A549 (cell line): Measurements from ENCODE around the gene ZNF213. TPM values are rescaled to one million over a fixed set of nuclear protein-coding genes. Genes with fewer than 3 reads are reported as not detected.

Experiments used
- ATAC-seq, 2 experiments: fragments of 200-7000 bp in 1 of 2; fragments of >200 bp in 1 of 2; cut with Nextera tagmentation in 1 of 2; cut with Tn5 transposase in 1 of 2; 3 replicates each; pipeline versions ENCODE4 v1.8.0 to v1.9.1; 2018 to 2020; ENCODE audit warnings: mild to moderate bottlenecking in 1 of 2, moderate library complexity in 1 of 2
- CTCF ChIA-PET: fragments of 300-600 bp; sonication (Branson Sonifier 250); formaldehyde crosslinking; extraction: SDS; loops from one replicate; lab custom pipeline; 2021; ENCODE audit warnings: antibody characterized with exemption, inconsistent platforms; lab: Yijun Ruan, JAX
- POLR2A ChIA-PET: fragments of 350-600 bp; formaldehyde crosslinking; extraction: SDS; loops from one replicate; lab custom pipeline; 2021; ENCODE audit warnings: antibody characterized with exemption, inconsistent platforms; lab: Yijun Ruan, JAX
- DNase-seq, 2 experiments: peaks; one replicate each; pipeline versions ENCODE4 v3.0.0 to v3.0.0-alpha.2; 2011 to 2016; ENCODE audit warnings: low read depth in 1 of 2, low spot score in 1 of 2
- FAIRE-seq: peaks from 2 replicates; lab custom pipeline; 2011; peaks lifted over from hg19 to GRCh38; lab: Jason Lieb, UNC
- H3K27ac ChIP-seq, 2 experiments: fragments of >200 bp; sonication (Bioruptor Twin); formaldehyde crosslinking; 3 replicates each; pipeline ENCODE4 v1.5.1; 2016 to 2017
- H3K4me1 ChIP-seq: fragments of >200 bp; sonication (Bioruptor Twin); formaldehyde crosslinking; 3 replicates; pipeline ENCODE4 v1.6.1; 2016
- H3K4me2 ChIP-seq: fragments of >200 bp; sonication (Bioruptor Twin); formaldehyde crosslinking; 3 replicates; pipeline ENCODE4 v1.6.1; 2016
- H3K4me3 ChIP-seq: fragments of >200 bp; sonication (Bioruptor Twin); formaldehyde crosslinking; 3 replicates; pipeline ENCODE4 v1.5.1; 2016
- H3K9me3 ChIP-seq: fragments of >200 bp; sonication (Bioruptor Twin); formaldehyde crosslinking; 3 replicates; pipeline ENCODE4 v1.6.1; 2016
- CBX2 ChIP-seq: fragments of 200-600 bp; sonication (generic); IDR thresholded peaks from 2 replicates; pipeline ENCODE4 v1.6.1; 2016; ENCODE audit warnings: low read depth, mild to moderate bottlenecking, borderline replicate concordance
- CBX8 ChIP-seq: fragments of 200-600 bp; sonication (generic); IDR thresholded peaks from 2 replicates; pipeline ENCODE4 v1.6.1; 2016
- CEBPB ChIP-seq, 2 experiments: fragments of >200 bp in 1 of 2; sonication (Bioruptor Twin) in 1 of 2; formaldehyde crosslinking in 1 of 2; IDR thresholded peaks; 2 replicates each; pipeline ENCODE4 v1.6.1; 2012 to 2016
- CHD4 ChIP-seq: fragments of 200-600 bp; sonication (generic); IDR thresholded peaks from 2 replicates; pipeline ENCODE4 v1.6.1; 2016; ENCODE audit warnings: antibody characterized with exemption, mild to moderate bottlenecking, borderline replicate concordance
- CTCF ChIP-seq: fragments of >200 bp; sonication (Bioruptor Twin); formaldehyde crosslinking; IDR thresholded peaks from 3 replicates; pipeline ENCODE4 v1.5.1; 2016
- E2F6 ChIP-seq: IDR thresholded peaks from 2 replicates; pipeline ENCODE4 v1.6.1; 2012; ENCODE audit warnings: low read depth, borderline replicate concordance
- ELK1 ChIP-seq: fragments of 150-350 bp; IDR thresholded peaks from 2 replicates; pipeline ENCODE4 v1.6.1; 2014; ENCODE audit warnings: low read depth, mild to moderate bottlenecking, low read length
- FOSB ChIP-seq: fragments of 250-450 bp; sonication (Bioruptor Pico); IDR thresholded peaks from 2 replicates; pipeline ENCODE4 v1.5.0; 2020; ENCODE audit warnings: mild to moderate bottlenecking, moderate library complexity
- HDAC2 ChIP-seq: fragments of 200-600 bp; sonication (generic); IDR thresholded peaks from 2 replicates; pipeline ENCODE4 v1.6.1; 2016
- JUN ChIP-seq, 2 experiments: fragments of >200 bp; sonication (Bioruptor Twin); formaldehyde crosslinking; IDR thresholded peaks; 2 replicates in 1 of 2; 3 replicates in 1 of 2; pipeline ENCODE4 v1.6.1; 2016 to 2017
- KDM5A ChIP-seq: fragments of 200-600 bp; sonication (generic); IDR thresholded peaks from 2 replicates; pipeline ENCODE4 v1.6.1; 2016; ENCODE audit warnings: antibody characterized with exemption, mild to moderate bottlenecking
- MAFK ChIP-seq: fragments of 450-650 bp; IDR thresholded peaks from 2 replicates; pipeline ENCODE4 v1.6.1; 2014; ENCODE audit not compliant: partially characterized antibody
- MAZ ChIP-seq: fragments of 150-350 bp; IDR thresholded peaks from 2 replicates; pipeline ENCODE4 v1.6.1; 2014; ENCODE audit warnings: antibody characterized with exemption, low read depth, low read length, borderline replicate concordance
- MYC ChIP-seq: IDR thresholded peaks from 2 replicates; pipeline ENCODE4 v1.6.1; 2012; ENCODE audit warnings: mild to moderate bottlenecking, inconsistent platforms, low read length, improper control_type of control experiment, borderline replicate concordance
- NFE2L2 ChIP-seq: fragments of 150-350 bp; conservative IDR thresholded peaks from 2 replicates; pipeline ENCODE4 v1.6.1; 2014; ENCODE audit warnings: low read length
- RARB ChIP-seq: fragments of 250-450 bp; sonication (Bioruptor Pico); IDR thresholded peaks from 2 replicates; pipeline ENCODE4 v1.8.0; 2021; ENCODE audit warnings: mild to moderate bottlenecking, moderate library complexity
- SMC3 ChIP-seq: fragments of >200 bp; sonication (Bioruptor Twin); formaldehyde crosslinking; IDR thresholded peaks from 3 replicates; pipeline ENCODE4 v1.6.1; 2018; ENCODE audit warnings: inconsistent platforms
- SREBF2 ChIP-seq: fragments of 450-650 bp; IDR thresholded peaks from 2 replicates; pipeline ENCODE4 v1.6.1; 2014; ENCODE audit warnings: mild to moderate bottlenecking, moderate library complexity
- TP53 ChIP-seq: fragments of 250-450 bp; sonication (Bioruptor Pico); IDR thresholded peaks from 2 replicates; pipeline ENCODE4 v1.5.0; 2021; ENCODE audit warnings: mild to moderate bottlenecking, moderate library complexity
- ZSCAN20 ChIP-seq: fragments of 250-450 bp; sonication (Bioruptor Pico); IDR thresholded peaks from 2 replicates; pipeline ENCODE4 v1.8.0; 2022; ENCODE audit warnings: mild to moderate bottlenecking, moderate library complexity
- WGBS: methylation state at CpG from one replicate; pipeline ENCODE4 v1.1.6; 2017; ENCODE audit errors: missing lambda C conversion rate; 5-methylcytosine and 5-hydroxymethylcytosine counted together
- polyA plus RNA-seq, 4 experiments: library from polyadenylated mRNA; depleted of rRNA in 3 of 4; stranded (reverse); fragments of >200 nt; fragmentation: RNase III in 1 of 4; extraction: RNeasy Plus Mini Kit Qiagen cat#74134 plus additional on column Dnase treatment in 1 of 4; gene quantifications; 2 replicates in 3 of 4; 3 replicates in 1 of 4; pipeline ENCODE4 v1.2.3, GENCODE V29; 2011 to 2017
- TF ChIP-seq, protein P1 (sequence below): fragments of 250-450 bp; sonication (Bioruptor Pico); IDR thresholded peaks from 2 replicates; pipeline ENCODE4 v1.5.0; 2020; ENCODE audit warnings: low read depth, mild to moderate bottlenecking, moderate library complexity
- TF ChIP-seq, protein P2 (sequence below): IDR thresholded peaks from 2 replicates; pipeline ENCODE4 v1.6.1; 2012

Gene ZNF213
- polyA plus RNA-seq, 2 of the 4 experiments (the other 2 are of a cell fraction): 0.72 to 6.1 TPM

GRCh38 chr16:3149630-3150345, 15.0 kb downstream of the ZNF213 start (continued):
- TF ChIP-seq CTCF (peak; percentile 50), FOSB (CRISPR knock-in tag) (no peak), MYC (peak; percentile 60; the same call in 1 of the 2 replicates)

- CTCF ChIA-PET: interaction anchor here (0.6 to 11.2 kb wide), 17 partner anchors 11 to 557 kb away, joined by 3 to 158 read pairs (median 5); partner anchors contain the start of gene ZNF213
- Histone ChIP-seq H3K4me3 (peak overlapping the region; percentile 76), H3K4me1 (peaks cover 7% of the 10 kb centered on the region), H3K27ac (peak overlapping the region; percentile 95 to 97), H3K4me2 (peak overlapping the region; percentile 91), H3K9me3 (no peaks in the 10 kb centered on the region)
- ATAC-seq (peak; percentile 69 to 83), FAIRE-seq (no peak), DNase-seq (peak; percentile 86 to 97)
- under 1% methylated on average over 40 of the region's 62 CpGs for WGBS
- POLR2A ChIA-PET: interaction anchor here (0.6 to 4.1 kb wide), 13 partner anchors 9 to 1122 kb away, joined by 3 to 64 read pairs (median 3); partner anchors contain the start of genes ELOB, TFAP4, TNFRSF12A and ZNF174
- TF ChIP-seq, protein P1, sequence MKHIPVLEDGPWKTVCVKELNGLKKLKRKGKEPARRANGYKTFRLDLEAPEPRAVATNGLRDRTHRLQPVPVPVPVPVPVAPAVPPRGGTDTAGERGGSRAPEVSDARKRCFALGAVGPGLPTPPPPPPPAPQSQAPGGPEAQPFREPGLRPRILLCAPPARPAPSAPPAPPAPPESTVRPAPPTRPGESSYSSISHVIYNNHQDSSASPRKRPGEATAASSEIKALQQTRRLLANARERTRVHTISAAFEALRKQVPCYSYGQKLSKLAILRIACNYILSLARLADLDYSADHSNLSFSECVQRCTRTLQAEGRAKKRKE (CRISPR knock-in tag): no peak
- TF ChIP-seq KDM5A (no peak), CEBPB (IDR thresholded peaks at IDR 0.05) (peak in 1 of 2 experiments; percentile 61; a peak in 3 of 4 replicates), JUN (IDR thresholded peaks at IDR 0.05) (peak in 1 of 2 experiments; percentile 36; a peak in 3 of 5 replicates), RARB (no peak), MAZ (no peak), MAFK (no peak), HDAC2 (no peak), ZSCAN20 (CRISPR knock-in tag) (no peak), CBX2 (no peak), MYC (peak; percentile 85), NFE2L2 (no peak), TP53 (CRISPR knock-in tag) (no peak), CBX8 (no peak), ELK1 (no peak), SMC3 (0 out of 3 replicates have a peak, but pooled peaks have one; percentile 10), E2F6 (no peak), CHD4 (peak; percentile 87; the same call in 1 of the 2 replicates), SREBF2 (peak; percentile 95)
- TF ChIP-seq, protein P2, sequence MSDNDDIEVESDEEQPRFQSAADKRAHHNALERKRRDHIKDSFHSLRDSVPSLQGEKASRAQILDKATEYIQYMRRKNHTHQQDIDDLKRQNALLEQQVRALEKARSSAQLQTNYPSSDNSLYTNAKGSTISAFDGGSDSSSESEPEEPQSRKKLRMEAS: peak; percentile 72
Observed at GRCh38 chr16:3150346-3151218, 15.8 kb downstream of the ZNF213 start.
